CD8-positive, alpha-beta memory T cell (primary cell): ENCODE results near the gene NEDD4L. TPM values are rescaled to one million over a fixed set of nuclear protein-coding genes. Genes with fewer than 3 reads are reported as not detected.
A peak's percentile ranks its signal among the peaks of the same experiment; 100 is the strongest.

Experiments
- CTCF ChIA-PET: fragments of 350-600 bp; sonication (Branson Sonifier 250); formaldehyde crosslinking; loops from one replicate; lab custom pipeline; 2021; ENCODE audit warnings: antibody characterized with exemption; lab: Charles Lee
- POLR2A ChIA-PET: fragments of 350-600 bp; sonication (Branson Sonifier 250); formaldehyde crosslinking; loops from one replicate; lab custom pipeline; 2021; ENCODE audit warnings: antibody characterized with exemption; lab: Charles Lee
- DNase-seq, 5 donors: peaks; one replicate each; pipeline versions ENCODE4 v3.0.0 to v3.0.0-alpha.2; 2020 to 2022; ENCODE audit warnings: mixed read lengths in 1 of 5
- H3K27ac ChIP-seq: one replicate; pipeline ENCODE4 v1.7.0; 2013; ENCODE audit warnings: low read depth, mild to moderate bottlenecking, low read length, moderate library complexity
- H3K27me3 ChIP-seq: 2 replicates; pipeline ENCODE4 v1.7.0; 2013; ENCODE audit warnings: low read length, mild to moderate bottlenecking; ENCODE audit not compliant: insufficient read depth, poor library complexity, severe bottlenecking
- H3K36me3 ChIP-seq: 2 replicates; pipeline ENCODE4 v1.7.0; 2013; ENCODE audit warnings: mild to moderate bottlenecking, low read length, moderate library complexity; ENCODE audit not compliant: insufficient read depth
- H3K4me1 ChIP-seq: 2 replicates; pipeline ENCODE4 v1.7.0; 2013; ENCODE audit warnings: mild to moderate bottlenecking, low read length, moderate library complexity; ENCODE audit not compliant: insufficient read depth
- H3K4me3 ChIP-seq: 2 replicates; pipeline ENCODE4 v1.7.0; 2013; ENCODE audit warnings: mild to moderate bottlenecking, low read length
- H3K9me3 ChIP-seq: 2 replicates; pipeline ENCODE4 v1.7.0; 2013; ENCODE audit warnings: mild to moderate bottlenecking, low read length
- H3K27ac Mint-ChIP-seq, 8 donors: one replicate each; pipeline ENCODE4 v1.8.0; 2020 to 2021; ENCODE audit warnings: mixed read lengths in 8 of 8, mild to moderate bottlenecking in 6 of 8, inconsistent platforms in 3 of 8, moderate library complexity in 3 of 8
- H3K27me3 Mint-ChIP-seq, 2 donors: one replicate each; pipeline ENCODE4 v1.8.0; 2020 to 2021; ENCODE audit warnings: mixed read lengths in 2 of 2, mild to moderate bottlenecking in 1 of 2, moderate library complexity in 1 of 2
- H3K36me3 Mint-ChIP-seq, 3 donors: one replicate each; pipeline ENCODE4 v1.8.0; 2020 to 2021; ENCODE audit warnings: mixed read lengths in 3 of 3, inconsistent platforms in 1 of 3, mild to moderate bottlenecking in 1 of 3
- H3K4me1 Mint-ChIP-seq, 3 donors: one replicate each; pipeline ENCODE4 v1.8.0; 2020 to 2021; ENCODE audit warnings: mixed read lengths in 3 of 3, inconsistent platforms in 1 of 3, mild to moderate bottlenecking in 1 of 3
- H3K4me3 Mint-ChIP-seq, 7 donors: one replicate each; pipeline ENCODE4 v1.8.0; 2020 to 2021; ENCODE audit warnings: mixed read lengths in 7 of 7, mild to moderate bottlenecking in 6 of 7, moderate library complexity in 4 of 7, inconsistent platforms in 2 of 7
- H3K9me3 Mint-ChIP-seq, 5 donors: one replicate each; pipeline ENCODE4 v1.8.0; 2020 to 2022; ENCODE audit warnings: mixed read lengths in 5 of 5, mild to moderate bottlenecking in 3 of 5, moderate library complexity in 2 of 5, inconsistent platforms in 1 of 5
- polyA plus RNA-seq: library from polyadenylated mRNA; unstranded; fragments of 300-500 nt; fragmentation: Illumina TruSeq; gene quantifications from one replicate; pipeline ENCODE4 v1.2.3, GENCODE V29; 2021
- total RNA-seq, 2 experiments: library from RNA; stranded (reverse); gene quantifications; one replicate each; pipeline ENCODE4 v1.2.3, GENCODE V29; 2021

The NEDD4L gene
- total and polyA plus RNA-seq, 3 experiments from 2014 or later: 1.4 to 4.1 (median 3.0) TPM

DNA sequence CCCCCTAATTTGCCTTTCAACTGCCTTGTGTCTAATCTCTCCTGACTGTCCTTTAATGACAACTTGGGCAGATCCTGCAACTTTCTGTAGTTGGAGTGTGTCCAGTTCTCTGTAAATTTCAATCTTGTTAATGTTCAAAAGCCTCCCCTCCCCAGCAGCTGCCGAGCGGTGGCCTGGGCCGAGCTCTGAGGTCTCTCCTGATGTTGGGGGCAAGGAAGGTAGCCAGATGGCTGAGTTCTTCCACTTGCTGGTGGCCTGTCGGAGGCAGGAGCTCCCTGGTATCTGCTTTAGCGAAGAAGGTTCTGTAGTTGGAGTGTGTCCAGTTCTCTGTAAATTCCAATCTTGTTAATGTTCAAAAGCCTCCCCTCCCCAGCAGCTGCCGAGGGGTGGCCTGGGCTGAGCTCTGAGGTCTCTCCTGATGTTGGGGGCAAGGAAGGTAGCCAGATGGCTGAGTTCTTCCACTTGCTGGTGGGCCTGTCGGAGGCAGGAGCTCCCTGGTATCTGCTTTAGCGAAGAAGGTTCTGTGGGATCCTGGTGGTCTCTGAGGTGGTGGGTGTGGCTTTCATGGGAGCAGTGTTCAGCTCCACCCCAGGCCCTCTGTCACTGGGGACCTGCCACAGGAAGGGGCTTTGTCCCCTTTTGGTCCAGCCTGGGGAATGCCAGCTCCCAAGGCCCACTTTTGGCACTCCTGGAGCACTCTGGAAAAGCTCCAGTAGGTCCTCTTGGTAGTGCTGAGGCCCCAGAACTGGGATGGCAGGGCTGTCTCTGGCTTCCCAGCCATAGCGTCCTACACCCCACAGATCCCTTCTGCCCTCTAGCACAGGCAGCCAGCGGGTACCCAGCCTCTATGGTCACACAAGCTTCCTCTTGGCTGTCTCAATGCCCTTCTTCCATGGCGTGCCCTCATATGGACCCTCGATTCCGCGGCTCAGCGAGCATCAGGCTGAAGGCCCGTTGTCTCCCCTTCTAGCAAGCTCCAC, 373.0 kb downstream of the NEDD4L start:
- no peaks in the 10 kb centered on the region for H3K9me3 Mint-ChIP-seq
- H3K4me1 Mint-ChIP-seq: no peaks in the 10 kb centered on the region
- H3K4me3 Mint-ChIP-seq: no peak overlapping the region
- ChIA-PET CTCF (interaction anchor here (1.6 to 1.7 kb wide), 2 partner anchors 23 to 347 kb away, joined by 4 read pairs; no protein-coding TSS in a partner anchor), POLR2A (no interaction called here)
- no peak overlapping the region for H3K4me3 ChIP-seq
- no peaks in the 10 kb centered on the region for H3K27me3 ChIP-seq
- H3K27ac ChIP-seq: no peak overlapping the region
- no peaks in the 10 kb centered on the region for H3K36me3 ChIP-seq
- H3K27me3 Mint-ChIP-seq: peaks cover 6 to 14% of the 10 kb centered on the region in 2 donors
- no peak overlapping the region for H3K27ac Mint-ChIP-seq
- no peaks in the 10 kb centered on the region for H3K4me1 ChIP-seq
- no peak for DNase-seq
- no peaks in the 10 kb centered on the region for H3K36me3 Mint-ChIP-seq
- no peaks in the 10 kb centered on the region for H3K9me3 ChIP-seq

DNA sequence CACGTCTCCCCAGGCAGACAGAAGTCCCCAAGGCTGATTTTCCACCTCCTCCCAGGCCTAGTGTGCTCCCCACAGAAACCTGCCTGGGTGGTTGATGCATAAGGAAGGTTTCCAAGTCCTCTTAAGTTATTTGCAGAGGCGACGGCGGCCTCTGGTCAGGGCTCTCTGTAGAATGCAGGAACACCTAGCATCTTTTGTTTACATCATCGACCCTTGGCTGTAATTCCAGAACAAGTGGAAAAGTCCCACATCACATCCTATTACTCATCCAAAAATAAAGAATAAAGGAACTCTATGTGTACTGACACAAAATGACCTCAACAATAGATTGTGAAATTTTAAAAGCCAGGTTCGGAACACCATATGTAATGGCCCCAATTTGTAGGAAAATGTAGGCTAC, 373.7 kb downstream of the NEDD4L start:
- Mint-ChIP-seq H3K4me3 (no peak overlapping the region), H3K9me3 (no peaks in the 10 kb centered on the region), H3K4me1 (no peaks in the 10 kb centered on the region), H3K27ac (no peak overlapping the region), H3K27me3 (peaks cover 12 to 14% of the 10 kb centered on the region in 2 donors), H3K36me3 (no peaks in the 10 kb centered on the region)
- Histone ChIP-seq H3K4me1 (no peaks in the 10 kb centered on the region), H3K36me3 (no peaks in the 10 kb centered on the region), H3K27me3 (no peaks in the 10 kb centered on the region), H3K4me3 (no peak overlapping the region), H3K9me3 (no peaks in the 10 kb centered on the region), H3K27ac (no peak overlapping the region)
- CTCF ChIA-PET: interaction anchor here (1.7 kb wide), 1 partner anchor 22 kb away, joined by 4 read pairs; no protein-coding TSS in a partner anchor
- DNase-seq: no peak
- POLR2A ChIA-PET: no interaction called here

DNA sequence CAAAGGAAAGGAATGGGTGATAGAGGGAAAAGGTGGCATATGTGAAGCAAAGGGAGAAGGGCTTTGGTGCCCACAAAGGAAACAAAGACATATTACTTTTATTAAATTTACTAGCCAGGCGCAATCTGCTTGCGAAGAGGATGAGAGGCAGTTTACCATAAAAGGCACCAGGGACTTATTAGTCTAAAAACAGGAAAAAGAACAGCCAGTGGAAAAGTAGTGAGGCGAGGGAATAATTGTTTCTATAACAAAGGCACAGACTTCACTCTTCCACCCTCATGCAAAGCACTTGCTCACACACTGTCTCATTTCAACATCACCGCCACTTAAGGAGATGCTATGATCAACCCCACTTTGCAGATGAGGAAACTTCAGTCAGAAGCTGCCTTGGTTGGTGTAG, 374.3 kb downstream of the NEDD4L start:
- Histone ChIP-seq H3K36me3 (no peaks in the 10 kb centered on the region), H3K27ac (no peak overlapping the region), H3K27me3 (no peaks in the 10 kb centered on the region), H3K4me3 (no peak overlapping the region), H3K4me1 (no peaks in the 10 kb centered on the region), H3K9me3 (no peaks in the 10 kb centered on the region)
- Mint-ChIP-seq H3K27me3 (peaks cover 12 to 14% of the 10 kb centered on the region in 2 donors), H3K9me3 (no peaks in the 10 kb centered on the region), H3K4me1 (no peaks in the 10 kb centered on the region), H3K4me3 (no peak overlapping the region), H3K27ac (no peak overlapping the region), H3K36me3 (no peaks in the 10 kb centered on the region)
- CTCF ChIA-PET: no interaction called here
- POLR2A ChIA-PET: no interaction called here
- no peak for DNase-seq

DNA sequence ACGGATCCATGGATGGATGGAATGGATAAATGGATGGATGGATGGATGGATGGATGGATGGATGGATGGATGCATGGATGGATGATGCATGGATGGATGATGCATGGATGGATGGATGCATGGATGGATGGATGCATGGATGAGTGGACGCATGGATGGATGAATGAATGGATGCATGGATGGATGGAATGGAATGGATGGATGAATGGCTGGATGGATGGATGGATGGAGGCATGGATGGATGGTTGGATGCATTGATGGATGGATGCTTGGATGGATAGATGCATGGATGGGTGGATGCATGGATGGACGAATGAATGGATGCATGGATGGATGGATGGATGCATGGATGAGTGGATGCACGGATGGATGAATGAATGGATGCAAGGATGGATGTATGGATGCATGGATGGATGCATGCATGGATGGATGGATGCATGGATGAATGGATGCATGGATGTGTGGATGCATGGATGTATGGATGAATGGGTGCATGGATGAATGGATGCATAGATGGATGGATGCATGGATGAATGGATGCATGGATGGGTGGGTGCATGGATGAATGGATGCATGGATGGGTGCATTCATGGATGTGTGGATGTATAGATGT, 375.7 kb downstream of the NEDD4L start:
- CTCF ChIA-PET: no interaction called here
- H3K36me3 Mint-ChIP-seq: no peaks in the 10 kb centered on the region
- H3K9me3 Mint-ChIP-seq: no peaks in the 10 kb centered on the region
- H3K4me3 ChIP-seq: no peak overlapping the region
- H3K27me3 Mint-ChIP-seq: peaks cover 12 to 14% of the 10 kb centered on the region in 2 donors
- H3K27ac Mint-ChIP-seq: no peak overlapping the region
- H3K4me3 Mint-ChIP-seq: no peak overlapping the region
- H3K4me1 ChIP-seq: no peaks in the 10 kb centered on the region
- H3K9me3 ChIP-seq: no peaks in the 10 kb centered on the region
- no peak overlapping the region for H3K27ac ChIP-seq
- H3K4me1 Mint-ChIP-seq: no peaks in the 10 kb centered on the region
- no peaks in the 10 kb centered on the region for H3K36me3 ChIP-seq
- POLR2A ChIA-PET: no interaction called here
- no peak for DNase-seq
- H3K27me3 ChIP-seq: no peaks in the 10 kb centered on the region

DNA sequence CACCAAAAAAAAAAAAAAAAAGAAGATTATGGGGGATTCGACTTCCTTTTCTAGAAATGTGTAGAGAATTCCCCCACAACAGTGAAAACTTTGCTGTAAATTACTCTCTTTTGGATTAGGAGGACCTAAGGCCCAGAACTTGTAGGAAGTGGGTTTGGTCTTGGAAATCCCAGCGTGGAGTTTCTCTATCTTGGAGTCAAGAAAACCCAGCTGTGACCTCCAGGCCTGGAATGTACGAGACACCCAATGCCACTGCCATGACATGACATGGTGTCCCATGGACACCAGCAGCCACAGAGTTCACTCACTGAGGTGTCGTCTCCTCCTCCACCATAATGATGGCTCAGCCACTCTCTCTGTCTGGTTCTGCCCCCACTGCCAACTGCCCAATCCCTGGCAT, 382.6 kb downstream of the NEDD4L start:
- POLR2A ChIA-PET: no interaction called here
- no peak overlapping the region for H3K27ac Mint-ChIP-seq
- CTCF ChIA-PET: no interaction called here

DNA sequence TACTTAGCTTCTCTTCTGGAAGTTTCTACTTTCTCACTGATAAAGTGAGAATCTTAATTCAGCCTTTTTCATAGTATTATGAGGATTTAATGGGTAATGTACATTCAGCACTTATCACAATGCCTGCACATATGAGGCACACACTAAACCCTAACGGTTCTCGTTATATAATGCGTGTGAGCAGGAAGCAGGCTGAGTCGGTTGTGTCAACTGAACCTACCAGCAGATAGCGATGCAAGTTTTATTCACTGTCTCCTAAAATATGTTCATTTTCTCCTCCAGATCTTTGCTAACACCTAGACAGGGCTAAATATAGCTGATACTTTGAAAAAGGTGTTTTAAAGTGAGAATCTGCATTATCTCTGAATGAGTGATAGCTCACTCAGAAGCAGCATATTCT, 383.3 kb downstream of the NEDD4L start:
- H3K36me3 Mint-ChIP-seq: no peaks in the 10 kb centered on the region
- H3K27ac ChIP-seq: no peak overlapping the region
- no peaks in the 10 kb centered on the region for H3K4me1 Mint-ChIP-seq
- DNase-seq: no peak
- H3K4me3 Mint-ChIP-seq: no peak overlapping the region
- no peaks in the 10 kb centered on the region for H3K27me3 ChIP-seq
- POLR2A ChIA-PET: no interaction called here
- no peak overlapping the region for H3K4me3 ChIP-seq
- no peaks in the 10 kb centered on the region for H3K9me3 ChIP-seq
- no peaks in the 10 kb centered on the region for H3K4me1 ChIP-seq
- H3K36me3 ChIP-seq: no peaks in the 10 kb centered on the region
- CTCF ChIA-PET: no interaction called here
- no peaks in the 10 kb centered on the region for H3K9me3 Mint-ChIP-seq
- H3K27ac Mint-ChIP-seq: no peak overlapping the region
- H3K27me3 Mint-ChIP-seq: peaks cover 3% of the 10 kb centered on the region in 2 donors

More for the DNA sequence above, 382.6 kb downstream of the NEDD4L start:
- no peaks in the 10 kb centered on the region for H3K9me3 ChIP-seq
- H3K27me3 Mint-ChIP-seq: peaks cover 0 to 6% of the 10 kb centered on the region in 2 donors
- no peak overlapping the region for H3K4me3 Mint-ChIP-seq
- no peaks in the 10 kb centered on the region for H3K4me1 ChIP-seq
- no peaks in the 10 kb centered on the region for H3K36me3 Mint-ChIP-seq
- H3K9me3 Mint-ChIP-seq: no peaks in the 10 kb centered on the region
- H3K4me3 ChIP-seq: no peak overlapping the region
- no peaks in the 10 kb centered on the region for H3K27me3 ChIP-seq
- H3K36me3 ChIP-seq: no peaks in the 10 kb centered on the region
- no peak for DNase-seq
- no peak overlapping the region for H3K27ac ChIP-seq
- no peaks in the 10 kb centered on the region for H3K4me1 Mint-ChIP-seq

DNA sequence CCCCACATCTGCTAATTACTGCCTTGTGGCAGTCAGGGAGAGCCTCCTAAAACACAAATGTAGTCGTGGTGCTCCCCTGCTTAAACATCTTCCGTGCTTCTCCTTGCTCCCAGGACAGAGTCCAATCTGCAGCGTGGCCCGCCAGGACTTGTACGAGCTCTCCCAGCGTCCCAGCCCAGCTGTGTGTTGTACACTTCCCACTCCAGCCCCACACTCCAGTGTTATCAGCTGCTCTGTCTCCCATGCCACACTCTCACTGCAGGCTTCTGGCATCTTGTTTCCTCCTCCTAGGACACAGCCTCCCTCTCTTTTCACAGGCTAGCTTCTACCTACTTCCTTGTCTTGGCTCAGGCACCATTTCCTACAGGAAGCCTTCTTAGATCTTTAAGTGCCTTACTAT, 385.4 kb downstream of the NEDD4L start:
- H3K27me3 ChIP-seq: no peaks in the 10 kb centered on the region
- H3K4me1 Mint-ChIP-seq: no peaks in the 10 kb centered on the region
- ChIA-PET CTCF (no interaction called here), POLR2A (no interaction called here)
- no peak overlapping the region for H3K4me3 ChIP-seq
- H3K36me3 Mint-ChIP-seq: no peaks in the 10 kb centered on the region
- H3K27me3 Mint-ChIP-seq: peaks cover 0 to 7% of the 10 kb centered on the region in 2 donors
- no peak for DNase-seq
- no peak overlapping the region for H3K4me3 Mint-ChIP-seq
- H3K9me3 ChIP-seq: no peaks in the 10 kb centered on the region
- no peaks in the 10 kb centered on the region for H3K4me1 ChIP-seq
- H3K27ac Mint-ChIP-seq: peak overlapping the region in 1 of 8 donors; percentile 18
- no peak overlapping the region for H3K27ac ChIP-seq
- H3K36me3 ChIP-seq: no peaks in the 10 kb centered on the region
- no peaks in the 10 kb centered on the region for H3K9me3 Mint-ChIP-seq

DNA sequence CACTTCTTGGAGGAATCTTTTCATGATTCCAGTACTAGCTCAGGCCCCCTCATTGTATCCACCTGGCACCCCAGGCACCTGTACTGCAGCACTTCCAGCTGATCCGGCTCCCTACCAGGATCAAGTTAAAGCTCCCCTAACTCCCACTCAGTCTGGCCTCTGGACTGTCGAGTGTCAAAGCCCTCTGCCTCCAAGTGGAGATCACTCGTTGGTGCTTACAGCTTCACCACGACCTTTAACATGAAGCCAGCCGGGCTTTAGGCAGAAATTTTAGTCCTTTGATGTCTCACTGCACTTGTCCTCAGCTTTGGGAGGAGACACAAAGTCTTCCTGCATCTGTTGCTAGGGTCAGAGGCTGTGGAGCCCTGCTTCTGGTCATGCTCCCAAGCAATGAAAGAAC, 387.2 kb downstream of the NEDD4L start:
- H3K9me3 Mint-ChIP-seq: no peaks in the 10 kb centered on the region
- H3K36me3 Mint-ChIP-seq: peaks cover 0 to 1% (median 0%) of the 10 kb centered on the region in 3 donors
- no peaks in the 10 kb centered on the region for H3K36me3 ChIP-seq
- CTCF ChIA-PET: no interaction called here
- H3K27me3 ChIP-seq: no peaks in the 10 kb centered on the region
- H3K4me1 Mint-ChIP-seq: no peaks in the 10 kb centered on the region
- H3K4me3 Mint-ChIP-seq: no peak overlapping the region
- H3K27me3 Mint-ChIP-seq: peaks cover 0 to 10% of the 10 kb centered on the region in 2 donors
- peak overlapping the region in 1 of 8 donors; percentile 36 for H3K27ac Mint-ChIP-seq
- H3K9me3 ChIP-seq: no peaks in the 10 kb centered on the region
- H3K4me1 ChIP-seq: no peaks in the 10 kb centered on the region
- no peak for DNase-seq
- H3K4me3 ChIP-seq: no peak overlapping the region
- POLR2A ChIA-PET: no interaction called here
- no peak overlapping the region for H3K27ac ChIP-seq
